ENCODE results near the gene MRPL33.
"Not testable (repeated sequence)": the region's sequence is repeated elsewhere in the genome, so short reads cannot be mapped to it uniquely, and the experiment has no call there.

MRPL33 gene

GRCh38 chr2:27756544-27757498 lies 14.7 kb upstream of the MRPL33 start:
- Histone ChIP-seq H3K4me3 (ENCODE audit: low read length in 2 of 2) (no peak overlapping the region), H3K27me3 (ENCODE audit: control insufficient read depth in 1 of 2, insufficient read depth in 2 of 2, low read length in 2 of 2) (no peaks in the 10 kb centered on the region), H3K36me3 (ENCODE audit: control insufficient read depth in 2 of 2, insufficient read depth in 2 of 2, low read length in 2 of 2) (no peaks in the 10 kb centered on the region), H3K9ac (ENCODE audit: low read length in 2 of 2) (no peak overlapping the region), H3K27ac (ENCODE audit: low read length) (no peak overlapping the region), H3K4me1 (ENCODE audit: control insufficient read depth, insufficient read depth, low read length) (peaks cover 3% of the 10 kb centered on the region), H3K9me3 (ENCODE audit: control insufficient read depth in 2 of 2, low read length in 2 of 2) (no peaks in the 10 kb centered on the region)

- Histone ChIP-seq H3K9ac (ENCODE audit: low read length in 2 of 2) (no peak overlapping the region), H3K27ac (ENCODE audit: low read length) (no peak overlapping the region), H3K4me1 (ENCODE audit: control insufficient read depth, insufficient read depth, low read length) (peaks cover 5% of the 10 kb centered on the region), H3K36me3 (ENCODE audit: control insufficient read depth in 2 of 2, insufficient read depth in 2 of 2, low read length in 2 of 2) (no peaks in the 10 kb centered on the region), H3K27me3 (ENCODE audit: control insufficient read depth in 1 of 2, insufficient read depth in 2 of 2, low read length in 2 of 2) (peaks cover 0 to under 1% of the 10 kb centered on the region in 2 donors), H3K9me3 (ENCODE audit: control insufficient read depth in 2 of 2, low read length in 2 of 2) (no peaks in the 10 kb centered on the region), H3K4me3 (ENCODE audit: low read length in 2 of 2) (no peak overlapping the region)
These were observed 8.3 kb upstream of the MRPL33 start for GRCh38 chr2:27762951-27763906.

- Histone ChIP-seq H3K27me3 (ENCODE audit: control insufficient read depth in 1 of 2, insufficient read depth in 2 of 2, low read length in 2 of 2) (peaks cover 0 to 3% of the 10 kb centered on the region in 2 donors), H3K4me3 (ENCODE audit: low read length in 2 of 2) (no peak overlapping the region), H3K9ac (ENCODE audit: low read length in 2 of 2) (no peak overlapping the region), H3K36me3 (ENCODE audit: control insufficient read depth in 2 of 2, insufficient read depth in 2 of 2, low read length in 2 of 2) (no peaks in the 10 kb centered on the region), H3K4me1 (ENCODE audit: control insufficient read depth, insufficient read depth, low read length) (peaks cover 5% of the 10 kb centered on the region), H3K9me3 (ENCODE audit: control insufficient read depth in 2 of 2, low read length in 2 of 2) (no peaks in the 10 kb centered on the region), H3K27ac (ENCODE audit: low read length) (no peak overlapping the region)
These were observed 7.6 kb upstream of the MRPL33 start for GRCh38 chr2:27763907-27764267.

GRCh38 chr2:27764526-27764925 lies 7.0 kb upstream of the MRPL33 start:
- H3K9ac ChIP-seq (ENCODE audit: low read length in 2 of 2); H3K27ac ChIP-seq (ENCODE audit: low read length); H3K27me3 ChIP-seq (ENCODE audit: control insufficient read depth in 1 of 2, insufficient read depth in 2 of 2, low read length in 2 of 2); H3K4me3 ChIP-seq (ENCODE audit: low read length in 2 of 2); H3K9me3 ChIP-seq (ENCODE audit: control insufficient read depth in 2 of 2, low read length in 2 of 2); H3K4me1 ChIP-seq (ENCODE audit: control insufficient read depth, insufficient read depth, low read length); H3K36me3 ChIP-seq (ENCODE audit: control insufficient read depth in 2 of 2, insufficient read depth in 2 of 2, low read length in 2 of 2): not testable (repeated sequence)

- H3K9ac ChIP-seq (ENCODE audit: low read length in 2 of 2): peak overlapping the region; percentile 36 to 50
- no peaks in the 10 kb centered on the region for H3K9me3 ChIP-seq (ENCODE audit: control insufficient read depth in 2 of 2, low read length in 2 of 2)
- H3K36me3 ChIP-seq (ENCODE audit: control insufficient read depth in 2 of 2, insufficient read depth in 2 of 2, low read length in 2 of 2): no peaks in the 10 kb centered on the region
- peaks cover 5% of the 10 kb centered on the region for H3K4me1 ChIP-seq (ENCODE audit: control insufficient read depth, insufficient read depth, low read length)
- peaks cover 0 to 3% of the 10 kb centered on the region in 2 donors for H3K27me3 ChIP-seq (ENCODE audit: control insufficient read depth in 1 of 2, insufficient read depth in 2 of 2, low read length in 2 of 2)
- H3K4me3 ChIP-seq (ENCODE audit: low read length in 2 of 2): peak overlapping the region; percentile 15 to 67
- no peak overlapping the region for H3K27ac ChIP-seq (ENCODE audit: low read length)
These were observed 5.8 kb upstream of the MRPL33 start for GRCh38 chr2:27765621-27766286.

- no peaks in the 10 kb centered on the region for H3K9me3 ChIP-seq (ENCODE audit: control insufficient read depth in 2 of 2, low read length in 2 of 2)
- H3K4me1 ChIP-seq (ENCODE audit: control insufficient read depth, insufficient read depth, low read length): peaks cover 5% of the 10 kb centered on the region
- H3K4me3 ChIP-seq (ENCODE audit: low read length in 2 of 2): peak overlapping the region; percentile 15 to 67
- H3K36me3 ChIP-seq (ENCODE audit: control insufficient read depth in 2 of 2, insufficient read depth in 2 of 2, low read length in 2 of 2): no peaks in the 10 kb centered on the region
- H3K9ac ChIP-seq (ENCODE audit: low read length in 2 of 2): no peak overlapping the region
- H3K27me3 ChIP-seq (ENCODE audit: control insufficient read depth in 1 of 2, insufficient read depth in 2 of 2, low read length in 2 of 2): peaks cover 0 to 3% of the 10 kb centered on the region in 2 donors
- H3K27ac ChIP-seq (ENCODE audit: low read length): no peak overlapping the region
These were observed 5.2 kb upstream of the MRPL33 start for GRCh38 chr2:27766287-27766661.

- peak overlapping the region; percentile 93 for H3K27ac ChIP-seq (ENCODE audit: low read length)
- peak overlapping the region; percentile 98 to 100 for H3K4me3 ChIP-seq (ENCODE audit: low read length in 2 of 2)
These were observed 344 bp upstream of the MRPL33 start for GRCh38 chr2:27771202-27771547.

GRCh38 chr2:27772804-27773203 lies 1.3 kb downstream of the MRPL33 start:
- Histone ChIP-seq H3K27ac (ENCODE audit: low read length) (no peak overlapping the region), H3K9me3 (ENCODE audit: control insufficient read depth in 2 of 2, low read length in 2 of 2) (no peaks in the 10 kb centered on the region), H3K4me3 (ENCODE audit: low read length in 2 of 2) (peak overlapping the region; percentile 98 to 100), H3K36me3 (ENCODE audit: control insufficient read depth in 2 of 2, insufficient read depth in 2 of 2, low read length in 2 of 2) (peaks cover 4 to 8% of the 10 kb centered on the region in 2 donors), H3K27me3 (ENCODE audit: control insufficient read depth in 1 of 2, insufficient read depth in 2 of 2, low read length in 2 of 2) (peaks cover 0 to 3% of the 10 kb centered on the region in 2 donors), H3K4me1 (ENCODE audit: control insufficient read depth, insufficient read depth, low read length) (peaks cover 14% of the 10 kb centered on the region), H3K9ac (ENCODE audit: low read length in 2 of 2) (peak overlapping the region in 1 of 2 donors; percentile 99)

More at GRCh38 chr2:27771202-27771547, 344 bp upstream of the MRPL33 start:
- peaks cover 14% of the 10 kb centered on the region for H3K4me1 ChIP-seq (ENCODE audit: control insufficient read depth, insufficient read depth, low read length)
- no peaks in the 10 kb centered on the region for H3K9me3 ChIP-seq (ENCODE audit: control insufficient read depth in 2 of 2, low read length in 2 of 2)
- H3K36me3 ChIP-seq (ENCODE audit: control insufficient read depth in 2 of 2, insufficient read depth in 2 of 2, low read length in 2 of 2): peaks cover 4 to 8% of the 10 kb centered on the region in 2 donors
- peaks cover 0 to 3% of the 10 kb centered on the region in 2 donors for H3K27me3 ChIP-seq (ENCODE audit: control insufficient read depth in 1 of 2, insufficient read depth in 2 of 2, low read length in 2 of 2)
- peak overlapping the region; percentile 97 to 99 for H3K9ac ChIP-seq (ENCODE audit: low read length in 2 of 2)

GRCh38 chr2:27773959-27774358 lies 2.4 kb downstream of the MRPL33 start:
- H3K4me3 ChIP-seq (ENCODE audit: low read length in 2 of 2): peak overlapping the region; percentile 17 to 98
- H3K9me3 ChIP-seq (ENCODE audit: control insufficient read depth in 2 of 2, low read length in 2 of 2): no peaks in the 10 kb centered on the region
- H3K27me3 ChIP-seq (ENCODE audit: control insufficient read depth in 1 of 2, insufficient read depth in 2 of 2, low read length in 2 of 2): no peaks in the 10 kb centered on the region
- peaks cover 4 to 8% of the 10 kb centered on the region in 2 donors for H3K36me3 ChIP-seq (ENCODE audit: control insufficient read depth in 2 of 2, insufficient read depth in 2 of 2, low read length in 2 of 2)
- H3K9ac ChIP-seq (ENCODE audit: low read length in 2 of 2): peak overlapping the region in 1 of 2 donors; percentile 1
- H3K4me1 ChIP-seq (ENCODE audit: control insufficient read depth, insufficient read depth, low read length): peaks cover 15% of the 10 kb centered on the region
- H3K27ac ChIP-seq (ENCODE audit: low read length): no peak overlapping the region

GRCh38 chr2:27776097-27776496 lies 4.6 kb downstream of the MRPL33 start:
- H3K4me3 ChIP-seq (ENCODE audit: low read length in 2 of 2): peak overlapping the region in 1 of 2 donors; percentile 8
- H3K4me1 ChIP-seq (ENCODE audit: control insufficient read depth, insufficient read depth, low read length): peaks cover 28% of the 10 kb centered on the region
- no peaks in the 10 kb centered on the region for H3K9me3 ChIP-seq (ENCODE audit: control insufficient read depth in 2 of 2, low read length in 2 of 2)
- H3K36me3 ChIP-seq (ENCODE audit: control insufficient read depth in 2 of 2, insufficient read depth in 2 of 2, low read length in 2 of 2): peaks cover 4 to 8% of the 10 kb centered on the region in 2 donors
- no peak overlapping the region for H3K27ac ChIP-seq (ENCODE audit: low read length)
- no peaks in the 10 kb centered on the region for H3K27me3 ChIP-seq (ENCODE audit: control insufficient read depth in 1 of 2, insufficient read depth in 2 of 2, low read length in 2 of 2)
- H3K9ac ChIP-seq (ENCODE audit: low read length in 2 of 2): no peak overlapping the region
